HS-27A (cell line): ENCODE data around the gene GXYLT2.

Experiments used
- DNase-seq: peaks from one replicate; pipeline ENCODE4 v3.0.0-alpha.2; 2012; ENCODE audit warnings: low read depth, missing footprints

Gene GXYLT2

GRCh38 chr3:73018790-73019441 is 131.1 kb downstream of the GXYLT2 start:
- DNase-seq = no peak

GRCh38 chr3:73021301-73021835 is 133.5 kb downstream of the GXYLT2 start:
- no peak for DNase-seq

GRCh38 chr3:73024836-73025235 is 137.0 kb downstream of the GXYLT2 start:
- DNase-seq = no peak

GRCh38 chr3:73026111-73026759 is 138.4 kb downstream of the GXYLT2 start:
- no peak for DNase-seq
